ENCODE results near the gene TMEM132C.

The TMEM132C gene

GRCh38 chr12:128418944-128419343 lies 152.0 kb downstream of the TMEM132C start:
- H3K23ac ChIP-seq (ENCODE audit: low read length in 2 of 2), result no peak overlapping the region
- no peak overlapping the region for H3K9ac ChIP-seq (ENCODE audit: low read length)
- no peak overlapping the region for H2BK120ac ChIP-seq (ENCODE audit: low read depth, low read length)
- H3K4me1 ChIP-seq (ENCODE audit: control insufficient read depth, insufficient read depth, low read depth, low read length), result no peaks in the 10 kb centered on the region
- no peak overlapping the region for H2BK5ac ChIP-seq (ENCODE audit: low read depth, low read length, poor library complexity, severe bottlenecking)
- 84% methylated on average over 5 of the region's 5 CpGs for WGBS
- no peaks in the 10 kb centered on the region for H3K79me1 ChIP-seq (replicated peaks; ENCODE audit: low read length, poor library complexity, severe bottlenecking)
- H3K36me3 ChIP-seq (ENCODE audit: control insufficient read depth in 1 of 2, insufficient read depth in 2 of 2, low read depth in 1 of 2, low read length in 2 of 2), result no peaks in the 10 kb centered on the region
- no peak overlapping the region for H3K27ac ChIP-seq (ENCODE audit: low read length, poor library complexity, severe bottlenecking)
- no peak for DNase-seq
- H3K18ac ChIP-seq (ENCODE audit: low read depth in 1 of 2, low read length in 2 of 2), result no peak overlapping the region
- H4K91ac ChIP-seq (ENCODE audit: low read length), result no peak overlapping the region
- H3K14ac ChIP-seq (ENCODE audit: low read length in 2 of 2), result no peak overlapping the region
- H3K4me3 ChIP-seq (ENCODE audit: insufficient read depth in 1 of 2, low read depth in 1 of 2, low read length in 2 of 2), result no peak overlapping the region
- H2AK5ac ChIP-seq (ENCODE audit: low read length, severe bottlenecking), result no peak overlapping the region
- no peak overlapping the region for H3K4ac ChIP-seq (ENCODE audit: low read depth in 1 of 2, low read length in 2 of 2)
- no peak overlapping the region for H3K4me2 ChIP-seq (ENCODE audit: low read length, poor library complexity, severe bottlenecking)
- H2BK12ac ChIP-seq (ENCODE audit: low read length in 2 of 2), result no peak overlapping the region
- H4K8ac ChIP-seq (ENCODE audit: low read length), result no peak overlapping the region
- H3K27me3 ChIP-seq (ENCODE audit: control insufficient read depth in 1 of 2, insufficient read depth in 1 of 2, low read length in 2 of 2), result no peaks in the 10 kb centered on the region
- peaks cover 4% of the 10 kb centered on the region for H3K9me3 ChIP-seq (ENCODE audit: control insufficient read depth, low read length)
- no peak overlapping the region for H2BK15ac ChIP-seq (ENCODE audit: low read depth, poor library complexity, severe bottlenecking)
- H2AFZ ChIP-seq (ENCODE audit: low read depth, low read length), result no peak overlapping the region

- no peak for DNase-seq
- H3K4ac ChIP-seq (ENCODE audit: low read depth in 1 of 2, low read length in 2 of 2), result no peak overlapping the region
- H3K36me3 ChIP-seq (ENCODE audit: control insufficient read depth in 1 of 2, insufficient read depth in 2 of 2, low read depth in 1 of 2, low read length in 2 of 2), result no peaks in the 10 kb centered on the region
- no peak overlapping the region for H2BK120ac ChIP-seq (ENCODE audit: low read depth, low read length)
- no peak overlapping the region for H3K9ac ChIP-seq (ENCODE audit: low read length)
- no peak overlapping the region for H3K23ac ChIP-seq (ENCODE audit: low read length in 2 of 2)
- no peak overlapping the region for H3K27ac ChIP-seq (ENCODE audit: low read length, poor library complexity, severe bottlenecking)
- H3K79me1 ChIP-seq (replicated peaks; ENCODE audit: low read length, poor library complexity, severe bottlenecking), result no peaks in the 10 kb centered on the region
- H2BK12ac ChIP-seq (ENCODE audit: low read length in 2 of 2), result no peak overlapping the region
- H4K8ac ChIP-seq (ENCODE audit: low read length), result no peak overlapping the region
- no peaks in the 10 kb centered on the region for H3K4me1 ChIP-seq (ENCODE audit: control insufficient read depth, insufficient read depth, low read depth, low read length)
- H2AK5ac ChIP-seq (ENCODE audit: low read length, severe bottlenecking), result no peak overlapping the region
- H2BK15ac ChIP-seq (ENCODE audit: low read depth, poor library complexity, severe bottlenecking), result peak overlapping the region; percentile 12
- H3K4me2 ChIP-seq (ENCODE audit: low read length, poor library complexity, severe bottlenecking), result no peak overlapping the region
- no peak overlapping the region for H2AFZ ChIP-seq (ENCODE audit: low read depth, low read length)
- H3K4me3 ChIP-seq (ENCODE audit: insufficient read depth in 1 of 2, low read depth in 1 of 2, low read length in 2 of 2), result no peak overlapping the region
- H4K91ac ChIP-seq (ENCODE audit: low read length), result no peak overlapping the region
- no peak overlapping the region for H2BK5ac ChIP-seq (ENCODE audit: low read depth, low read length, poor library complexity, severe bottlenecking)
- no peak overlapping the region for H3K18ac ChIP-seq (ENCODE audit: low read depth in 1 of 2, low read length in 2 of 2)
- 61% methylated on average over 2 of the region's 2 CpGs for WGBS
- H3K14ac ChIP-seq (ENCODE audit: low read length in 2 of 2), result no peak overlapping the region
- H3K9me3 ChIP-seq (ENCODE audit: control insufficient read depth, low read length), result peaks cover 4% of the 10 kb centered on the region
- H3K27me3 ChIP-seq (ENCODE audit: control insufficient read depth in 1 of 2, insufficient read depth in 1 of 2, low read length in 2 of 2), result no peaks in the 10 kb centered on the region
Observed at GRCh38 chr12:128420163-128420562, 153.2 kb downstream of the TMEM132C start.

- no peak overlapping the region for H2BK5ac ChIP-seq (ENCODE audit: low read depth, low read length, poor library complexity, severe bottlenecking)
- no peak overlapping the region for H2AK5ac ChIP-seq (ENCODE audit: low read length, severe bottlenecking)
- H2BK120ac ChIP-seq (ENCODE audit: low read depth, low read length), result no peak overlapping the region
- H3K79me1 ChIP-seq (replicated peaks; ENCODE audit: low read length, poor library complexity, severe bottlenecking), result no peaks in the 10 kb centered on the region
- no peak overlapping the region for H2BK12ac ChIP-seq (ENCODE audit: low read length in 2 of 2)
- no peak overlapping the region for H3K4me2 ChIP-seq (ENCODE audit: low read length, poor library complexity, severe bottlenecking)
- H3K4ac ChIP-seq (ENCODE audit: low read depth in 1 of 2, low read length in 2 of 2), result no peak overlapping the region
- no peak for DNase-seq
- no peak overlapping the region for H3K18ac ChIP-seq (ENCODE audit: low read depth in 1 of 2, low read length in 2 of 2)
- H3K4me1 ChIP-seq (ENCODE audit: control insufficient read depth, insufficient read depth, low read depth, low read length), result no peaks in the 10 kb centered on the region
- no peaks in the 10 kb centered on the region for H3K27me3 ChIP-seq (ENCODE audit: control insufficient read depth in 1 of 2, insufficient read depth in 1 of 2, low read length in 2 of 2)
- WGBS, result 75% methylated on average over 5 of the region's 7 CpGs
- H3K9me3 ChIP-seq (ENCODE audit: control insufficient read depth, low read length), result peaks cover 4% of the 10 kb centered on the region
- no peak overlapping the region for H4K91ac ChIP-seq (ENCODE audit: low read length)
- no peak overlapping the region for H2BK15ac ChIP-seq (ENCODE audit: low read depth, poor library complexity, severe bottlenecking)
- H4K8ac ChIP-seq (ENCODE audit: low read length), result no peak overlapping the region
- H3K4me3 ChIP-seq (ENCODE audit: insufficient read depth in 1 of 2, low read depth in 1 of 2, low read length in 2 of 2), result no peak overlapping the region
- H2AFZ ChIP-seq (ENCODE audit: low read depth, low read length), result no peak overlapping the region
- H3K36me3 ChIP-seq (ENCODE audit: control insufficient read depth in 1 of 2, insufficient read depth in 2 of 2, low read depth in 1 of 2, low read length in 2 of 2), result no peaks in the 10 kb centered on the region
- H3K23ac ChIP-seq (ENCODE audit: low read length in 2 of 2), result no peak overlapping the region
- no peak overlapping the region for H3K27ac ChIP-seq (ENCODE audit: low read length, poor library complexity, severe bottlenecking)
- H3K9ac ChIP-seq (ENCODE audit: low read length), result no peak overlapping the region
- no peak overlapping the region for H3K14ac ChIP-seq (ENCODE audit: low read length in 2 of 2)
Observed at GRCh38 chr12:128421375-128421774, 154.4 kb downstream of the TMEM132C start.

- H3K4me1 ChIP-seq (ENCODE audit: control insufficient read depth, insufficient read depth, low read depth, low read length), result no peaks in the 10 kb centered on the region
- H2BK120ac ChIP-seq (ENCODE audit: low read depth, low read length), result no peak overlapping the region
- H3K9ac ChIP-seq (ENCODE audit: low read length), result no peak overlapping the region
- H3K4ac ChIP-seq (ENCODE audit: low read depth in 1 of 2, low read length in 2 of 2), result no peak overlapping the region
- H4K91ac ChIP-seq (ENCODE audit: low read length), result no peak overlapping the region
- H4K8ac ChIP-seq (ENCODE audit: low read length), result no peak overlapping the region
- no peak for DNase-seq
- peaks cover 4% of the 10 kb centered on the region for H3K9me3 ChIP-seq (ENCODE audit: control insufficient read depth, low read length)
- H2BK12ac ChIP-seq (ENCODE audit: low read length in 2 of 2), result no peak overlapping the region
- no peak overlapping the region for H2BK15ac ChIP-seq (ENCODE audit: low read depth, poor library complexity, severe bottlenecking)
- no peaks in the 10 kb centered on the region for H3K27me3 ChIP-seq (ENCODE audit: control insufficient read depth in 1 of 2, insufficient read depth in 1 of 2, low read length in 2 of 2)
- no peak overlapping the region for H3K18ac ChIP-seq (ENCODE audit: low read depth in 1 of 2, low read length in 2 of 2)
- no peak overlapping the region for H3K4me3 ChIP-seq (ENCODE audit: insufficient read depth in 1 of 2, low read depth in 1 of 2, low read length in 2 of 2)
- no peak overlapping the region for H2AFZ ChIP-seq (ENCODE audit: low read depth, low read length)
- no peak overlapping the region for H3K4me2 ChIP-seq (ENCODE audit: low read length, poor library complexity, severe bottlenecking)
- no peak overlapping the region for H2BK5ac ChIP-seq (ENCODE audit: low read depth, low read length, poor library complexity, severe bottlenecking)
- no peaks in the 10 kb centered on the region for H3K36me3 ChIP-seq (ENCODE audit: control insufficient read depth in 1 of 2, insufficient read depth in 2 of 2, low read depth in 1 of 2, low read length in 2 of 2)
- no peak overlapping the region for H3K27ac ChIP-seq (ENCODE audit: low read length, poor library complexity, severe bottlenecking)
- H3K23ac ChIP-seq (ENCODE audit: low read length in 2 of 2), result no peak overlapping the region
- no peak overlapping the region for H3K14ac ChIP-seq (ENCODE audit: low read length in 2 of 2)
- no peaks in the 10 kb centered on the region for H3K79me1 ChIP-seq (replicated peaks; ENCODE audit: low read length, poor library complexity, severe bottlenecking)
- WGBS, result 100% methylated on average over 1 of the region's 2 CpGs
- no peak overlapping the region for H2AK5ac ChIP-seq (ENCODE audit: low read length, severe bottlenecking)
Observed at GRCh38 chr12:128423205-128423604, 156.2 kb downstream of the TMEM132C start.
